ENCODE data around the gene EPHA3.

EPHA3 gene

GRCh38 chr3:89402051-89402450, 294.6 kb downstream of the EPHA3 start:
- TF ChIP-seq CTCF (conservative IDR thresholded peaks at IDR 0.05) (no peak), ZFX (IDR thresholded peaks at IDR 0.05) (no peak)

GRCh38 chr3:89405176-89405575, 297.8 kb downstream of the EPHA3 start:
- TF ChIP-seq CTCF (conservative IDR thresholded peaks at IDR 0.05) (no peak), ZFX (IDR thresholded peaks at IDR 0.05) (no peak)
- no peak overlapping the region for H3K27ac ChIP-seq

More at GRCh38 chr3:89402051-89402450, 294.6 kb downstream of the EPHA3 start:
- no peak overlapping the region for H3K27ac ChIP-seq

GRCh38 chr3:89405593-89405992, 298.2 kb downstream of the EPHA3 start:
- no peak for TF ChIP-seq CTCF (conservative IDR thresholded peaks at IDR 0.05)
- TF ChIP-seq ZFX (IDR thresholded peaks at IDR 0.05): no peak
- no peak overlapping the region for H3K27ac ChIP-seq

GRCh38 chr3:89411201-89411600, 303.8 kb downstream of the EPHA3 start:
- TF ChIP-seq ZFX (IDR thresholded peaks at IDR 0.05) (no peak), CTCF (conservative IDR thresholded peaks at IDR 0.05) (no peak)
- H3K27ac ChIP-seq: no peak overlapping the region

DNA sequence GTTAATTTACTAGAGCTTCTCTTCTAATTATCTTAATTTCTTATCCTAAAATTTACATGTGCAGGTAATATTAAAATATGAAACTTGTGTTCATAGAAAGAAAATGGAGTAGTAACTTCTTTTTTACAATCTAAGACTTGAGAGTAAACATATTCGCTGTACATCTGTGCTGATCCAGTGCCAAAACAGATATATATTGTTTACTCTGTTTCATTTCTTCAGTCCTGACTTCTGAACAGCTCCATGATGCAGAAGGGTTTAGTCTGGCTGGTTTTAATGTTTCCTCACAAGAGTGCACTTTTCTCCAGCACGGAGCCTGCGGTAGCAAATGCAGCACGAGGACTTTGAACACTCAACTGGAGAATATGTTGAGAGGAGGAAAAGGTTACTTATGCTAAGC, 306.8 kb downstream of the EPHA3 start:
- no peak overlapping the region for H3K27ac ChIP-seq
- TF ChIP-seq CTCF (conservative IDR thresholded peaks at IDR 0.05) (no peak), ZFX (IDR thresholded peaks at IDR 0.05) (no peak)

GRCh38 chr3:89419647-89420241, 312.3 kb downstream of the EPHA3 start:
- TF ChIP-seq ZFX (IDR thresholded peaks at IDR 0.05) (no peak), CTCF (conservative IDR thresholded peaks at IDR 0.05) (no peak)
- no peak overlapping the region for H3K27ac ChIP-seq

DNA sequence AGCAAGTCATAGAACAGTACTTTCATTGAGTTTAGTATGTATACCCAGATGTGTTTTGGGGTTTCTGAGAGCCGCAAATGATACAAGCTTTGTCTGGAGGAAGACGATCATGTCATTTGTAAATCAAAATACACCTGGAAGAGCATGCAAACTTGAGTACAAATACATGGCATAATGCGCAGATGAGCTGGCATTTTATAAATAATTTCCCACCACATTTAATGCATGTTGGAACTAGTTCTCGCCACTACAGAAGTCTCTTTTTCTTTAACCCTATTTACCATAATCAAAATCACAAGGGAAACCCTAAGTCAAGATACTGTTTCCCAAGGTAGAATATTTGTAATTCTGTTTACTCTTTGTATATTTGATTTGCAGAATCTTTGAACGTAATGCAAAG, 318.6 kb downstream of the EPHA3 start:
- no peak for TF ChIP-seq CTCF (conservative IDR thresholded peaks at IDR 0.05)
- TF ChIP-seq ZFX (IDR thresholded peaks at IDR 0.05): no peak
- H3K27ac ChIP-seq: no peak overlapping the region

Data from C4-2B (cell line).